Fibroblast of the aortic adventitia (primary cell): ENCODE results near the gene VDR. TPM values are rescaled to one million over a fixed set of nuclear protein-coding genes. Genes with fewer than 3 reads are reported as not detected.

ENCODE experiments used
- DNase-seq: peaks from one replicate; pipeline ENCODE4 v3.0.0-alpha.2; 2010; ENCODE audit warnings: low read depth
- H3K4me3 ChIP-seq: 2 replicates; pipeline ENCODE4 v1.5.1; 2011; ENCODE audit warnings: low read depth, mild to moderate bottlenecking, control low read depth, low read length, moderate library complexity
- total RNA-seq: library from RNA; depleted of rRNA; stranded (reverse); fragments of >200 nt; gene quantifications from 2 replicates; pipeline ENCODE4 v1.2.3, GENCODE V29; 2012; ENCODE audit warnings: low replicate concordance
- TF ChIP-seq, protein P1 (sequence below): IDR thresholded peaks from 2 replicates; pipeline ENCODE4 v1.5.1; 2011; ENCODE audit warnings: mild to moderate bottlenecking, low read length, control low read depth, inconsistent platforms; ENCODE audit not compliant: insufficient read depth

VDR gene
- total RNA-seq, 1 donor: 12.5 TPM

DNA sequence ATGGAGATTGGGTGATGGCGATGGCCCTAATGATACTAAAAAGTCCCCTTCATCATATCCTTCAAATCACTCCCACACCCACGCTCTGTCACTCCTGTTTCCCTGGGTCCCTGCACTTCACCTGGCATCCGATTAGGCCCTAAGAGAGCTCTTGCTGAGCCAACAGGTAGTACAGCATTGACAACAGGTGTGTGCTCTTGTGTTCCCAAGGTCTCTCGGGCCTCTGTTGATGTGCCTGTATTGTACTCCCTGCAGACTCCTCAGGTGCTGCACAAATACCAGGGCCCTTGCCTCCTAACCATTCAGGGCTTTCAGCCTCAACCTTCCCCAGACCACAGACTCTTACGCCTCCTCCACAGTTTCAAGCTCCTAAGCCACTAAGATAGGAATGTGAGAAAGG is 25.8 kb upstream of the VDR start:
- DNase-seq: no peak
- TF ChIP-seq, protein P1, sequence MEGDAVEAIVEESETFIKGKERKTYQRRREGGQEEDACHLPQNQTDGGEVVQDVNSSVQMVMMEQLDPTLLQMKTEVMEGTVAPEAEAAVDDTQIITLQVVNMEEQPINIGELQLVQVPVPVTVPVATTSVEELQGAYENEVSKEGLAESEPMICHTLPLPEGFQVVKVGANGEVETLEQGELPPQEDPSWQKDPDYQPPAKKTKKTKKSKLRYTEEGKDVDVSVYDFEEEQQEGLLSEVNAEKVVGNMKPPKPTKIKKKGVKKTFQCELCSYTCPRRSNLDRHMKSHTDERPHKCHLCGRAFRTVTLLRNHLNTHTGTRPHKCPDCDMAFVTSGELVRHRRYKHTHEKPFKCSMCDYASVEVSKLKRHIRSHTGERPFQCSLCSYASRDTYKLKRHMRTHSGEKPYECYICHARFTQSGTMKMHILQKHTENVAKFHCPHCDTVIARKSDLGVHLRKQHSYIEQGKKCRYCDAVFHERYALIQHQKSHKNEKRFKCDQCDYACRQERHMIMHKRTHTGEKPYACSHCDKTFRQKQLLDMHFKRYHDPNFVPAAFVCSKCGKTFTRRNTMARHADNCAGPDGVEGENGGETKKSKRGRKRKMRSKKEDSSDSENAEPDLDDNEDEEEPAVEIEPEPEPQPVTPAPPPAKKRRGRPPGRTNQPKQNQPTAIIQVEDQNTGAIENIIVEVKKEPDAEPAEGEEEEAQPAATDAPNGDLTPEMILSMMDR: no peak
- no peak overlapping the region for H3K4me3 ChIP-seq

DNA sequence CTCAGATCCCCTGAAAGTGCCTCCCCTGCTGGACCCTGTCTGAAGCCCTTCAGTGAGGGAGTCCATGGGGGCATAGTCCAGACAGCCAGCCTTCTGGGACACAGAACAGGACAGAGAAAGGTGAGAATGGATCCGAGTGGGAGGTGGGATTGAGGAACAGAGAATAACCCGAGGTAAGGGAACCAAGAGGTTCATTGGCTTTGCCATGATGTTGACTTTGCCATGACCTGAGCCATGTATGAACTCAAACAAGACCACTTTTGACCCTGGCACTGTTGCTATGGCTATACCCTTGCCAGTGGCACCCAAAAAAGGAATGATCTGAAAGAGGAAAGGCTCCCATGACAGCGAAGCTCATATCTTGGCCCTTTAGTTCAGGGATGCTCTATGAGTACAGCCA is 22.6 kb upstream of the VDR start:
- no peak for DNase-seq
- H3K4me3 ChIP-seq: no peak overlapping the region
- TF ChIP-seq, protein P1: no peak

DNA sequence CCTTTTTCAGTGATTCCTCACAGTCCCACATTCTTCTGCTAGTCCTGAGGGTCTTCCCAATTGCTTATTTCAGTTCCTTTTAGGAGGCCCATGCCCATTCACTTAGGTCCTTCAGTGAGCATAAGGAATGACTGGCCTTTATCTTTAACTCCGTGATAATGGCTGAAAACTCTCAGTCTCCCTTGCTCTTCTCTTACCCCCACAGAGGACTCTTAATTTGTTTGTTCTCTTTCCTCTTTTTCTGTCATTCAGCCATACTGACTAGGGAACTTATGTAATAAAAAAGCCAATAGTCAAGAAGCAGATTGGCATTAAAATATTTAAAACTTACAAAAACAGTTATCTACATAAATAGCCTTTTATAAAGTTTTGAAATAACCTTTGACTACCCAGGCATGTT is 17.1 kb upstream of the VDR start:
- TF ChIP-seq, protein P1: no peak
- no peak overlapping the region for H3K4me3 ChIP-seq
- no peak for DNase-seq

DNA sequence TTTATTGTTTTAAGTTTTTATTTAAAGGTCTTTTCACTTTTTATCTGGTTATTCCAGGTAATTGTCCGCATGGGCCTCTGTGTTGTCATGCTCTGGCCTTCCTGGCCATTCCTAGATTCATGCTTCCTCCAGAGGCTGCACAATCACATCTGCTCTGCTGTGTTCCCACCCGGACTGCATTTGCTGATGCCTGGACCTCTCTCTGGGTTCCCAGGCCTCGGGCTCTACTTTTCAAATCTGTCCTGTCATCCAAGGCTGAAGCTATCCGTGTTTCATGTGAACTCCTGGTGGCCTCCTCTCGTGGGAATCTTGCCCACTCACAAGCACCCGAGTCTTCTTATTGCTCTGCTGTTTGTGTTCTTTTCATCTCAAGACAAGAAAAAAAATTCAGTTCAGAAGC is 16.1 kb upstream of the VDR start:
- TF ChIP-seq, protein P1: no peak
- no peak for DNase-seq
- H3K4me3 ChIP-seq: no peak overlapping the region

DNA sequence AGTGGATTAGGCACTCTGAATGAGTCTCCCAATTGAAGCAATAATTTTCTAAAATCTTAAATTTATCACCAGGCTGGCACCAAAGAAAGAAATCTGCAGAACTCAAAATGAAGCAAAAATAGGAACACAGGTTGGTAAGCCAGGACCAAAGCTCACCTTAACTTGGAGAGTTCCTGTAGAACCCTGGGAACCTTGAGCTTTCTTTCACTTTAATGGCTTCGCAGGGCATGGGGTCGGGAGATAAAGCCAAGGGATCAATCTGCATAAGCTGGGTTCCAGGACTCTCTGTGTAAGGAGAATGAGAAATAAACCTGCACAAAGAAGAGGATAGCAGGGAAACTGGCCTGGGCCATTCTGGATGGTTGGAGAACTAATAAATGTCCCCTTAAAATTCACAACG is 8.3 kb upstream of the VDR start:
- TF ChIP-seq, protein P1: no peak
- H3K4me3 ChIP-seq: no peak overlapping the region
- no peak for DNase-seq

DNA sequence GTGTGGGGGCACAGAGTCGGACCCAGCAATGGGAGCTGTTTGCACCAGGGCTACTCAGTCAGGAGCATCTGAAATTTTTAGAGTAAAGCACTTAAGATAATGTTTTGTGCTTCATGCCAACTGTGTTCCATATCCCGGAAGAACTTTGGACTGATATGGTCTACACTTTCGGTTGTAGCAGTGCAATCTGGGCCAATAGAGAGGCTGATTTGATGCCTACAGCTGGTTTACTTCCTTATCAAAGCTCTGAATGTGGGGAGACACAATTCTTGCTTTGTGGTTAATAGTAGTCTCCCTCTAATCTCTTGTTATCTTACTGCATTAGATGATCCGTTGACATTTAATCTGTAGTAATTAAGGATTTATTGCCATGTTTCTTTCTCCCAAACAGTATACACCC is 7.8 kb upstream of the VDR start:
- TF ChIP-seq, protein P1: no peak
- no peak for DNase-seq
- H3K4me3 ChIP-seq: no peak overlapping the region

DNA sequence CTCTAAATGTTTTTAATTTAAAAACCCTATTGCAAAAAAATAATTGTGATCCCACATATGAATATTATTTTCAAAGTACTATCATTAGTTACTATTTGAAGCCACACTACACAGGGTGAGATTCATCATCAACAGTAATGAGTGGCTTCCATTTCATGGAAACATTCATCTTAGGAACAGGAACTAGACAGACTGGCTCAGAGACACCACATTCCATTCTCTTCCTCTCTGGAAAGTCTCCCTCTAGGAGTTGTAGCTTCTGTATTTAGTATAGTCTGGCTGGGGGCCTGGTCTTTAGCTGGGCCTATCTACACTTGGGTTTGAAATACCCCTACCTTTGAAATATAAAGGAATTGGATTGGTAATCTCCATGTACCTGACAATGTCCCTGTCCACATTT is 6.2 kb upstream of the VDR start:
- DNase-seq: no peak
- no peak overlapping the region for H3K4me3 ChIP-seq
- TF ChIP-seq, protein P1: no peak
